Gastrocnemius medialis (tissue), 4 donors: ENCODE data around the gene LARP7. TPM values are rescaled to one million over a fixed set of nuclear protein-coding genes. Genes with fewer than 3 reads are reported as not detected.

Experiments
- ATAC-seq, 2 donors: fragments of 150-250 bp; one replicate each; pipeline ENCODE4 v1.9.1; 2016
- DNase-seq, 2 donors: peaks; one replicate each; pipeline ENCODE4 v3.0.0-alpha.2; 2019
- H3K27ac ChIP-seq, 4 donors: fragments of 200-600 bp; sonication (generic); 1 replicate in 1 of 4; 2 replicates in 3 of 4; pipeline ENCODE4 v1.5.1; 2016 to 2018; ENCODE audit warnings: mild to moderate bottlenecking in 2 of 4, moderate library complexity in 1 of 4
- H3K27me3 ChIP-seq, 3 donors: fragments of 200-600 bp; sonication (generic) in 2 of 3; 1 replicate in 1 of 3; 2 replicates in 2 of 3; pipeline versions ENCODE4 v1.5.1 to v1.6.0; 2016 to 2019; ENCODE audit warnings: mild to moderate bottlenecking in 1 of 3, moderate library complexity in 1 of 3
- H3K36me3 ChIP-seq, 2 donors: fragments of 200-600 bp; sonication (generic) in 1 of 2; one replicate each; pipeline ENCODE4 v1.5.1; 2017 to 2018
- H3K4me1 ChIP-seq, 2 donors: fragments of 200-600 bp; sonication (generic) in 1 of 2; one replicate each; pipeline ENCODE4 v1.5.1; 2016 to 2017; ENCODE audit warnings: mild to moderate bottlenecking in 2 of 2
- H3K4me3 ChIP-seq, 4 donors: fragments of 200-600 bp; sonication (generic) in 3 of 4; 1 replicate in 1 of 4; 2 replicates in 3 of 4; pipeline ENCODE4 v1.5.1; 2016 to 2019; ENCODE audit warnings: mild to moderate bottlenecking in 2 of 4
- H3K9me3 ChIP-seq, 3 donors: fragments of 200-600 bp; sonication (generic) in 2 of 3; 1 replicate in 1 of 3; 2 replicates in 2 of 3; pipeline ENCODE4 v1.5.1; 2016 to 2019
- CTCF ChIP-seq, 5 experiments: fragments of 450-650 bp in 3 of 5; fragments of 200-600 bp in 2 of 5; sonication (generic) in 2 of 5; IDR thresholded peaks in 4 of 5; conservative IDR thresholded peaks in 1 of 5; 1 replicate in 4 of 5; 2 replicates in 1 of 5; pipeline ENCODE4 v1.5.1; 2016 to 2019; ENCODE audit warnings: antibody characterized with exemption in 5 of 5, mild to moderate bottlenecking in 3 of 5, moderate library complexity in 3 of 5
- POLR2A ChIP-seq, 2 donors: fragments of 450-650 bp; IDR thresholded peaks; one replicate each; pipeline ENCODE4 v1.6.1; 2017; ENCODE audit warnings: antibody characterized with exemption in 2 of 2, mild to moderate bottlenecking in 2 of 2, moderate library complexity in 2 of 2
- in situ Hi-C, 4 donors: fragments of 200-750 bp; cut with MboI; loops; one replicate each; pipeline versions ENCODE4 v1.15.0 to v1.8.0; 2017; ENCODE audit warnings: low sequenced_read_pairs in 4 of 4
- intact Hi-C: fragments of 100-400 bp; cut with DNase I; formaldehyde crosslinking; loops from one replicate; pipeline ENCODE4 v1.15.1; 2023; ENCODE audit warnings: low total_unique reads
- total RNA-seq, 4 donors: library from RNA; depleted of rRNA; stranded (reverse); fragments of >200 nt; gene quantifications; one replicate each; pipeline versions ENCODE4 v1.1.0 to v1.2.3, GENCODE V29; 2016

LARP7 gene
- total RNA-seq, 4 donors from 2014 or later = 28.5 to 40.3 (median 31.3) TPM

DNA sequence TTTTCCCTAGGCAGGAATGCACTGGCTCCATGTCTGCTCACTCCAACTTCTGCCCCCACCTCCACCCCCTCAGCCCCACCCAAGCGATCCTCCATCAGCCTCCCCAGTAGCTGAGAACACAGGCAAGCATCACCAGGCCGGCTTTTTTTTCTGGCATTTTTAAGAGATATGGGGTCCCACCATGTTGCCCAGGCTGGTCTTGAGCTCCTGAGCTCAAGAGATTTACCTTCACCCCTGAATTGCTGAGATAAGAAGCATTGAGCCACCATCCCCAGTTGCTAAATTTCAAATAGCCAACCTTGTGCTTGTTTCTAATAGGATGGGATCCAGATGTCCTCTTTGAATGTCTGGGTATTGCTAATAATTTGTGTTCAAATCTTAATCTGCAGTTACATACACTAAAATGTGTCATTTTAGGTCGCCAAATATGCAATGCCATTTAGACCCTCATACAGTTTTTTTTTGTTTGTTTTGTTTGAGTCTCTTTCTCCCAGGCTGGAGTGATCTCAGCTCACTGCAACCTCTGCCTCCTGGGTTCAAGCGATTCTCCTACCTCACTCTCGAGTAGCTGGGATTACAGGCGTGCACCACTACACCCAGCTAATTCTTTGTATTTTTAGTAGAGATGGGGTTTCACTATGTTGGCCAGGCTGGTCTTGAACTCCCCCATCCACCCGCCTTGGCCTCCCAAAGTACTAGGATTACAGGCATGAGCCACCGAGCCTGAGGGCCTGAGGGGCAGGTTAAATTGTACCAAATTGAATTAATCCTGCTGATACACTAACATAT is 8.8 kb downstream of the LARP7 start:
- Histone ChIP-seq H3K36me3 (peaks cover 0 to 58% of the 10 kb centered on the region in 2 donors), H3K4me1 (peaks cover 0 to 10% of the 10 kb centered on the region in 2 donors), H3K27ac (no peak overlapping the region), H3K27me3 (no peaks in the 10 kb centered on the region), H3K4me3 (no peak overlapping the region), H3K9me3 (no peaks in the 10 kb centered on the region)
- TF ChIP-seq POLR2A (IDR thresholded peaks at IDR 0.05) (no peak), CTCF (IDR thresholded peaks at IDR 0.05 in 4 of 5, conservative IDR thresholded peaks at IDR 0.05 in 1 of 5) (no peak)
- no peak for DNase-seq
- in situ Hi-C loops (loop anchor here in 2 of 4 donors (25.0 kb wide), 1 partner anchor 292 kb away; no protein-coding TSS in a partner anchor), intact Hi-C loops (no loop called here)
- no peak for ATAC-seq

- intact Hi-C loops = no loop called here
- H3K9me3 ChIP-seq = no peaks in the 10 kb centered on the region
- ATAC-seq (no peak), DNase-seq (no peak)
- H3K4me3 ChIP-seq = no peak overlapping the region
- TF ChIP-seq POLR2A (IDR thresholded peaks at IDR 0.05) = no peak
- TF ChIP-seq CTCF (IDR thresholded peaks at IDR 0.05 in 4 of 5, conservative IDR thresholded peaks at IDR 0.05 in 1 of 5) = no peak
- H3K27me3 ChIP-seq = no peaks in the 10 kb centered on the region
- H3K4me1 ChIP-seq = no peaks in the 10 kb centered on the region
- in situ Hi-C loops = loop anchor here in 2 of 4 donors (25.0 kb wide), 1 partner anchor 290 kb away; no protein-coding TSS in a partner anchor
- H3K36me3 ChIP-seq = peaks cover 0 to 67% of the 10 kb centered on the region in 2 donors
- H3K27ac ChIP-seq = no peak overlapping the region
Observed at GRCh38 chr4:112646632-112647537, 9.9 kb downstream of the LARP7 start.

DNA sequence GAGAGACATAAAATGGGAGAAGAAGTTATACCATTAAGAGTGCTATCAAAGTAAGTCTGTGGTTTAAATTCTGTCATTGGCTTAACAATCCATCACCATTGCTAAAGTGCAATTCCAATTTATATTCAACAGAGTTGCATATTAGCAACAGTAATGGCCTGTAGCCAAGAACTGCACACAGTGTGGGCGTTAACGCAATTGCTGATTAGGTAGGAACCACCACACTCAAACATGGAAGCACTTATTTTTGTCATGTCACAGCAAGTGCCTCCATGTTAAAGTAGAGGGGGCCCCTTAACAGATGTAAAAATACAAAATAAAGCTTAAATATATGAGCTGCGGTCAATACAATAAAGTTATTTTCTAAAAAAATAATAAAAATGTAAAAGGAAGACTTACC is 10.8 kb downstream of the LARP7 start:
- Histone ChIP-seq H3K9me3 (no peaks in the 10 kb centered on the region), H3K4me3 (no peak overlapping the region), H3K27me3 (no peaks in the 10 kb centered on the region), H3K36me3 (peaks cover 0 to 74% of the 10 kb centered on the region in 2 donors), H3K4me1 (no peaks in the 10 kb centered on the region), H3K27ac (no peak overlapping the region)
- ATAC-seq = no peak
- DNase-seq = no peak
- intact Hi-C loops = no loop called here
- in situ Hi-C loops = loop anchor here in 2 of 4 donors (25.0 kb wide), 1 partner anchor 290 kb away; no protein-coding TSS in a partner anchor
- no peak for TF ChIP-seq CTCF (IDR thresholded peaks at IDR 0.05 in 4 of 5, conservative IDR thresholded peaks at IDR 0.05 in 1 of 5)

GRCh38 chr4:112648263-112649054 is 11.5 kb downstream of the LARP7 start:
- peaks cover 0 to 80% of the 10 kb centered on the region in 2 donors for H3K36me3 ChIP-seq
- H3K4me3 ChIP-seq = no peak overlapping the region
- no peaks in the 10 kb centered on the region for H3K4me1 ChIP-seq
- ATAC-seq (no peak), DNase-seq (no peak)
- H3K27me3 ChIP-seq = no peaks in the 10 kb centered on the region
- TF ChIP-seq POLR2A (IDR thresholded peaks at IDR 0.05) = no peak
- TF ChIP-seq CTCF (IDR thresholded peaks at IDR 0.05 in 4 of 5, conservative IDR thresholded peaks at IDR 0.05 in 1 of 5) = no peak
- H3K9me3 ChIP-seq = no peaks in the 10 kb centered on the region
- intact Hi-C loops = no loop called here
- H3K27ac ChIP-seq = no peak overlapping the region
- in situ Hi-C loops = loop anchor here in 2 of 4 donors (25.0 kb wide), 1 partner anchor 289 kb away; no protein-coding TSS in a partner anchor
